Femur (tissue), 1 donor: Measurements from ENCODE around the gene KIF22.

Experiments used
- DNase-seq: peaks from one replicate; pipeline ENCODE4 v3.0.0-alpha.2; 2017

The KIF22 gene

GRCh38 chr16:29843931-29844330 is 53.4 kb downstream of the KIF22 start:
- no peak for DNase-seq

- DNase-seq, result no peak
Observed at GRCh38 chr16:29844575-29845331, 54.2 kb downstream of the KIF22 start.

DNA sequence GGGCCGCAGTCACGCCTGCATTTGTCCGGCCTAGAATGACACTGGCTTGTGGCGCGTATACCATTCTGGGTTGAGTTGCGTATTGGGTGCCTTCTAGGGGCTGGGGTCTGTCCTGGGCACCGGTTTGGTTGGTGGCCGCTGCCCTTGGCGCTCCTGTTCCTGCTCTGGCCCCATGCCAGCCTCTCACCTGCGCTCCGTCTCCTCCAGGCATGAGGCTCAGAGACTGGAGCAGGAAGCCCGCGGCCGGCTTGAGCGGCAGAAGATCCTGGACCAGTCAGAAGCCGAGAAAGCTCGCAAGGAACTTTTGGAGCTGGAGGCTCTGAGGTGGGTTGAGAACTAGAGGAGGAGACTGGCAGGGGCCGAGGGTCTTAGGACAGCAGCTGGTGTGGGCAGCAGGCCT is 55.1 kb downstream of the KIF22 start:
- no peak for DNase-seq

GRCh38 chr16:29848420-29849297 is 58.1 kb downstream of the KIF22 start:
- DNase-seq, result peak; percentile 76

DNA sequence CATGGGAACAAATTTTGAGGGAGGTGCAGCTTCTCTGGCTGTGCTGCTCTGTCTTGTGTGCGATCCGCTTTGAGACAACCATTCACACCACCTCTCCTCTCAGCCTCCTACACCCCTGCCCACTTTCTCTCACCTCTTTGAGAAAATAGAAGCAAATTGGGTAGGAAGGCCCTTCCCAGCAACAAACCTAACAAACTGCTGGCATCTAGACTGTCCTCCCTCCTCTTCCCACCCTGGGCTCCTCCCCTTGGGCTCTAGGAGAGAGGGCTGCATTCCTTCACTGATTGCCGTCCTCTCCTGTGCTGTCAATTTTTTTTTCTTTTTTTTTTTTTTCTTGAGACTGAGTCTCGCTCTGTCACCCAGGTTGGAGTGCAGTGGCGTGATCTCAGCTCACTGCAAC is 59.0 kb downstream of the KIF22 start:
- DNase-seq, result no peak

- DNase-seq, result no peak
Observed at GRCh38 chr16:29850998-29851397, 60.4 kb downstream of the KIF22 start.

DNA sequence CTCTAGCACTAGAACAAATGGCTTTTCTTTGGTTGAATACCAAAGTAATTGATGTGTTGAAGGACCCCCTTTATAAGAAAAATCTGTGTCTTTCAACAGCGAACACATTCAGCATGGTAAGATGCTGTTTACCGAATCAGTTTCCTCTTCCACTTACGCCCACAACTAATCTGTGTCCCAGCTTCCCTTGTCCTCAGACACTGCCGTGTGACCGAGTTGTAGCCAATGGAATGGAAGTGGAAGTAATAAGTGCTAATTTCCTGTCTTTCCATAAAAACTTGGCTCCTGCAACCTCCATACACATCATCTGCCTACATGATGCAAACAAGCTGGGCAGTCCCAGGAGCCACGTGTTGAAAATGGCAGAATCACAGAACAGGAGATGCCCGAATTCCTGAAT is 62.1 kb downstream of the KIF22 start:
- no peak for DNase-seq

DNA sequence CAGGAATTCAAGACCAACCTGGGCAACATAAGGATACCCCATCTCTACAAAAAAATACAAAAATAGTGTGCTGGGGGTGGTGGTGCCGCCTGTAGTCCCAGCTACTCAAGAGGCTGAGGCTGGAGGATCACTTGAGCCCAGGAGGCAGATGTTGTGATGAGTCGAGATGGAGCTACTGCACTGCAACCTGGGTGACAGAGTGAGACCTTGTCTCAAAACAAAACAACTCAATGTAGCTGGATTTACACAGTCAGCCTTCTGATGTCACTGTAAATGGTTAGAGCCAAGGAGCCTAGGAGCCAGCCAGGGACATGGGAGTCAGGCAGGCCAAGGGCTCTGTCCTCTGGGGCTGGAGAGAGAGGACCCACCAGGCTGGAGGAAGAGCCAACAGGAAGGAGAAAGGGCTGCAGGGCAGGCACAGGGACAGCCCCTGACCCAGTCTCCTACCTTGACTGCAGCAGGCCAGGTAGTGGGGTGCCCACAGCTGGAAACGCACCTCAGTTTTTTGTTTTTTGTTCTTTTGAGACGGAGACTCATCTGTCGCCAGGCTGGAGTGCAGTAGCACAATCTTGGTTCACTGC is 64.1 kb downstream of the KIF22 start:
- no peak for DNase-seq
